Measurements from ENCODE around the gene NUDT8.

NUDT8 gene

DNA sequence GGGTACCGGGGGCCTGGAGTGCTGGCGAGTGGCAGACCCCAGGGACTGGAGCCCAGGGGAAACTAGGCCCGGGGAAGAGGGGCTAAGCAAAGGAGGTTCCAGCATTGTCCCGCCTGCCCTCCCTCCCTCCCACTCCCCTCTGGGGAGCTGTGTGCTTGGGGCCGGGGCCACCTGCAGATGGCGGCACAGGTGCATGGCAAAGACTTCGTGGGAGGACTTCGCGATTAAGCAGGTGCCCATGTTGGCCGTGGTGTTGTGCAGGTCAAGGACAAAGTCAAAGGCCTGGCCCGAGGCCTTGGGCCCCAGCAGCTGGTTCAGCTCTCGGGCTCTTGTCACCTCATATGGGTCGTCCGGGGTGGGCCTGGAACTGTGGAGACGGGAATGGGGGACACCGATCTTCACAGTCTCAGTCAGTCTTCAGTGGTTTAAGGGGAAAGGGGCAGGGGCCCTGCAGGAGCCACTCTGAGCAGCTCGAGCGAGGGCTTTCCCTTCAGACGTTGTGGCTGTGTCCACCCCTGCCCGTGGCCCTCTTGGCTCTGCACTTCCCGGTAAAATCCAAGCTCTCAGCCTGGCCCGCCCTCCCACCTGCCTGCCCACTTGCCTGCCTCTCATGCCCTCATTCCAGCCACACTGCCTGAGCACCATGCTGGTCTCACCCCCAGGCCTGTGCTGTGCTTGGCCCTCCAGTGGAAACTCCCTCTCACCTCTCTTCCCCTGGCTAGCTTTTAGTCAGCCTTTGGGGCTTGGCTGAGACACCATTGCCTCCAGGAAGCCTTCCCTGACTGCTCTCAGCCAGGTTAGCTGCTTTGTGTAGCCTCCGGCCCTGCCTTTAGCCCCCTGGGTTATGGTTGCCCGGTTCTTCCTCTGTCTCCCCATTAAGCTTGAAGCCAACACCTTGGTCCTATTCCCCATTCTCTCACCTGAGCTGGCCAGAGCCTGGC lies 16.1 kb upstream of the NUDT8 start:
- TF ChIP-seq, protein P1, sequence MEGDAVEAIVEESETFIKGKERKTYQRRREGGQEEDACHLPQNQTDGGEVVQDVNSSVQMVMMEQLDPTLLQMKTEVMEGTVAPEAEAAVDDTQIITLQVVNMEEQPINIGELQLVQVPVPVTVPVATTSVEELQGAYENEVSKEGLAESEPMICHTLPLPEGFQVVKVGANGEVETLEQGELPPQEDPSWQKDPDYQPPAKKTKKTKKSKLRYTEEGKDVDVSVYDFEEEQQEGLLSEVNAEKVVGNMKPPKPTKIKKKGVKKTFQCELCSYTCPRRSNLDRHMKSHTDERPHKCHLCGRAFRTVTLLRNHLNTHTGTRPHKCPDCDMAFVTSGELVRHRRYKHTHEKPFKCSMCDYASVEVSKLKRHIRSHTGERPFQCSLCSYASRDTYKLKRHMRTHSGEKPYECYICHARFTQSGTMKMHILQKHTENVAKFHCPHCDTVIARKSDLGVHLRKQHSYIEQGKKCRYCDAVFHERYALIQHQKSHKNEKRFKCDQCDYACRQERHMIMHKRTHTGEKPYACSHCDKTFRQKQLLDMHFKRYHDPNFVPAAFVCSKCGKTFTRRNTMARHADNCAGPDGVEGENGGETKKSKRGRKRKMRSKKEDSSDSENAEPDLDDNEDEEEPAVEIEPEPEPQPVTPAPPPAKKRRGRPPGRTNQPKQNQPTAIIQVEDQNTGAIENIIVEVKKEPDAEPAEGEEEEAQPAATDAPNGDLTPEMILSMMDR (IDR thresholded peaks at IDR 0.05), result no peak
- Histone ChIP-seq H3K9me3 (ENCODE audit: control insufficient read depth, low read length) (no peaks in the 10 kb centered on the region), H3K36me3 (ENCODE audit: control insufficient read depth, insufficient read depth, low read length) (no peaks in the 10 kb centered on the region), H3K4me1 (no peaks in the 10 kb centered on the region), H3K27ac (no peak overlapping the region), H3K27me3 (ENCODE audit: control insufficient read depth, insufficient read depth, low read length) (no peaks in the 10 kb centered on the region), H3K79me2 (no peaks in the 10 kb centered on the region), H3K4me3 (ENCODE audit: low read depth, low read length) (no peak overlapping the region), H3K9ac (no peak overlapping the region), H3K4me2 (ENCODE audit: low read length) (no peak overlapping the region), H2AFZ (no peak overlapping the region)

DNA sequence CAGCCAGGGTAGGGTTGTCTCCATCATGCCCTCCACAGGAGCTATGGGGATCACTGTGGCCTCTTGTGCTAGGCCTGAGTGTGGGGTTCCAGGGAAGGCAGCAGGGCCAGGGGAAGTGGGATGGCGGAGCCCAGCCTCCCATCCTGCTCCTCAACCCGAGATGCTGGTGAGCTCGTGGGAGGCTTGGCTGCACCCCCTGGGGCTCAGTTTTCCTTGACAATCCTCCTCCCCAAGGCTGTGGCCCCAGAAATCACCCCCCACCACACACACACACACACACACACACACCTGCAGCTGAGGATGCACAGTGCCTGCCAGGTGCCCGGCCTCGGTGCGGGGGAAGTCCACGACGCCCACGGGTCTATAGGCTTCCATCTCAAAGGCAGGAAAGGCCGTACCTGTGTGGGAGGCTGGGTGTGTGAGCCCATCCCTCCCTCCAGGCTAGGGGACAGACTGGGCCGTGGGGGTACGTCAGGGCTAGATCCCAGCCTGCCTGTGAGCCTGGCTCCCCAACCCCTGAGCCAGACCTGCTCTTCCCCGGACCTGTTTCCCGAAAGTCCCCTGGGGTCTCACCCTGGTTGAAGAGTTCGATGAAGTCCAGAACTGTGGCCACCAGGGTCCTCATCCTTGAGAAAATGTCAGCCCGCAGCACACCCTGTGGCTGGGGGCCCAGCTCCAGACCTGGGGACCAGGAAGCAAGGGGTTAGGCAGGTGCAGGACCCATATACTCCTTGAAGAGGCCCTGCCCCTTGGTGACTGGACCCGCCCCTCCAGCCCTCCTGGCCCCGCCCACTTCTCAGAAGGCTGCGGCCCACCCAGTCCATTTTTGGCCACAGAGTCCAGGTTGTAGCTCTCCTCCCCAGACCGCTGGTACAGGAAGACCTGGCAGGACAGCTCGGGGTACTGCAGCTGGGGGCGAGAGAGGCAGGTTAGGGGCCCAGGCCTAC lies 15.0 kb upstream of the NUDT8 start:
- H3K4me3 ChIP-seq (ENCODE audit: low read depth, low read length), result no peak overlapping the region
- H2AFZ ChIP-seq, result no peak overlapping the region
- no peaks in the 10 kb centered on the region for H3K4me1 ChIP-seq
- H3K4me2 ChIP-seq (ENCODE audit: low read length), result no peak overlapping the region
- no peaks in the 10 kb centered on the region for H3K9me3 ChIP-seq (ENCODE audit: control insufficient read depth, low read length)
- no peaks in the 10 kb centered on the region for H3K79me2 ChIP-seq
- no peaks in the 10 kb centered on the region for H3K36me3 ChIP-seq (ENCODE audit: control insufficient read depth, insufficient read depth, low read length)
- H3K27ac ChIP-seq, result no peak overlapping the region
- no peaks in the 10 kb centered on the region for H3K27me3 ChIP-seq (ENCODE audit: control insufficient read depth, insufficient read depth, low read length)
- H3K9ac ChIP-seq, result no peak overlapping the region
- TF ChIP-seq, protein P1 (IDR thresholded peaks at IDR 0.05), result no peak

DNA sequence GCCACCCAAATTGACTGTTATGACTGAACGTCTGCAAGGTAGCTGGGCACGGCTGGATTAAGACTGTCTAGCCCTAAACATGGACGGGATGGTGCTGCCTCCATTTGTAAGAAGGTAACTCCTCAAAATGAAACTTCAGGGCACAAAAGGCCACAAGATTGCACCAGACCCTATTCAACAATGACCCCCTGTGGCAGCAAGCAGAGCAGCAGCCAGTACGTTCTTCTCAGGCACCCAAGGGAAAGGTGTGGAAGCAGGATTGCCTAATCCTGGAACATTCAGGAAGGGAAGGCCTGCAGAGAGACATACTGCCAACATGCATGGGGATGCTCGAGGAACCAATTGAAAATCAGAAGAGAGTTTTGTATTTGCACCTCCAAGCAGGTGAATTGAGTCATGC lies 14.3 kb upstream of the NUDT8 start:
- Histone ChIP-seq H3K9me3 (ENCODE audit: control insufficient read depth, low read length) (no peaks in the 10 kb centered on the region), H3K36me3 (ENCODE audit: control insufficient read depth, insufficient read depth, low read length) (no peaks in the 10 kb centered on the region), H3K79me2 (no peaks in the 10 kb centered on the region), H3K9ac (no peak overlapping the region), H2AFZ (no peak overlapping the region), H3K27me3 (ENCODE audit: control insufficient read depth, insufficient read depth, low read length) (no peaks in the 10 kb centered on the region), H3K27ac (no peak overlapping the region), H3K4me1 (no peaks in the 10 kb centered on the region), H3K4me2 (ENCODE audit: low read length) (no peak overlapping the region), H3K4me3 (ENCODE audit: low read depth, low read length) (no peak overlapping the region)
- TF ChIP-seq, protein P1 (IDR thresholded peaks at IDR 0.05), result no peak

DNA sequence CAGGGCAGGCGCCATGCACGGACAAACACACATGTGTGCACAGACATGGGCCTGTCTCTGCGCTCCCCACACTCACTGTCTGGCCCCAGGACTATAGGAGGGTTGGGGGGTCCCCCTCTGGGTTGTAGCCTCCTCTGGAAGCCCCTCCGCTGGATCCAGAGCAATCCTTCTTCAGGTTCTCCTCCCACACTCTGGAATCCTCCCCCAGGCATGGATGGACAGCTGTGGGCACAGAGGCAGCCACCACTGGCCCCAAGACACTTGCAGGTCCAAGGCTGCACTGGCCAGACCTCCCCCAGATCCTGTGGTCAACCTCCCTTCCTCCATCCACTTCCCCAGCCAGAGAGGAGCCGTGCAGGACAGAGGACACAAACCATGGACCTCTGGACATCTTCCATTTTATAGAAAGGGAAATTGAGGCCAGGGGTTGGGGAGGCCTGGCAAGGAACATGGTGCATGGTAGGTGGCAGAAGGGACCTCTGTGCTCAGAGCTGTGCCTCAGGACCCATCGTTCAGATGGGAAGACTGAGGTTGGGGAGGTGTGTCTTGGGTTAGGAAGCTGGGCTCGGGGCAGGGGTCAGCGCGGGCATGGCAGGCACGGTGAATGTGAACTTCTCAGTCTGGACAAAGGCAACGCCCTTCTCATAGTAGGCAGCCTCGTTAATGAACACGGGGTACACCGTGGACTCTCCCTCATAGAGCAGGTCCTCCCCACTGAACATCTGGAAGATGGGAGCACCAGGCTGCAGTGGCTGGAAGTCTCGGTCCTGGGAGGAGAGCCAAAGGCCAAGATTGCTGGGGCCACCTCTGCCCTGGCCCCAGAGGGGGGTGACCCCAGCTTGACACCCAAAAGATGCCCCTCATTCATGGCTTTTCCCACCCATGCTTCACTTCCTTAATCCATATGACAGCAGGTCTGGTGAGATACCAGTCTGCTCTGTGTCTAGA lies 12.7 kb upstream of the NUDT8 start:
- TF ChIP-seq, protein P1 (IDR thresholded peaks at IDR 0.05), result no peak
- Histone ChIP-seq H3K9ac (no peak overlapping the region), H3K79me2 (no peaks in the 10 kb centered on the region), H3K4me1 (no peaks in the 10 kb centered on the region), H3K27ac (no peak overlapping the region), H2AFZ (no peak overlapping the region), H3K36me3 (ENCODE audit: control insufficient read depth, insufficient read depth, low read length) (no peaks in the 10 kb centered on the region), H3K4me3 (ENCODE audit: low read depth, low read length) (no peak overlapping the region), H3K9me3 (ENCODE audit: control insufficient read depth, low read length) (no peaks in the 10 kb centered on the region), H3K4me2 (ENCODE audit: low read length) (no peak overlapping the region), H3K27me3 (ENCODE audit: control insufficient read depth, insufficient read depth, low read length) (no peaks in the 10 kb centered on the region)
